Testis (tissue), 2 donors: ENCODE results near the gene ERG28.

Experiments used
- CTCF ChIP-seq, 3 experiments: fragments of 450-650 bp in 2 of 3; fragments of 200-600 bp in 1 of 3; sonication (generic) in 1 of 3; IDR thresholded peaks; one replicate each; pipeline ENCODE4 v1.5.1; 2016 to 2019; ENCODE audit warnings: antibody characterized with exemption in 3 of 3, mild to moderate bottlenecking in 2 of 3, moderate library complexity in 1 of 3
- POLR2A ChIP-seq: fragments of 450-650 bp; IDR thresholded peaks from one replicate; pipeline ENCODE4 v1.6.1; 2017; ENCODE audit warnings: antibody characterized with exemption, mild to moderate bottlenecking, moderate library complexity

- TF ChIP-seq POLR2A (no peak), CTCF (IDR thresholded peaks at IDR 0.05) (no peak)
Measured at GRCh38 chr14:75667099-75667765, 6.6 kb upstream of the ERG28 start.
